Upper lobe of left lung (tissue), 4 donors: ENCODE results near the gene SOX14.

Experiments used
- CTCF ChIP-seq, 6 experiments: fragments of 450-650 bp in 4 of 6; fragments of 200-600 bp in 2 of 6; sonication (generic) in 2 of 6; IDR thresholded peaks; one replicate each; pipeline ENCODE4 v1.5.1; 2016 to 2019; ENCODE audit warnings: antibody characterized with exemption in 6 of 6
- EP300 ChIP-seq, 4 donors: sonication (generic); formaldehyde crosslinking; IDR thresholded peaks; one replicate each; pipeline ENCODE4 v1.5.1; 2017; ENCODE audit warnings: antibody characterized with exemption in 4 of 4, control low read depth in 2 of 4
- POLR2AphosphoS5 ChIP-seq, 2 donors: sonication (generic); formaldehyde crosslinking; IDR thresholded peaks; one replicate each; pipeline ENCODE4 v1.5.1; 2017; ENCODE audit warnings: antibody characterized with exemption in 2 of 2

DNA sequence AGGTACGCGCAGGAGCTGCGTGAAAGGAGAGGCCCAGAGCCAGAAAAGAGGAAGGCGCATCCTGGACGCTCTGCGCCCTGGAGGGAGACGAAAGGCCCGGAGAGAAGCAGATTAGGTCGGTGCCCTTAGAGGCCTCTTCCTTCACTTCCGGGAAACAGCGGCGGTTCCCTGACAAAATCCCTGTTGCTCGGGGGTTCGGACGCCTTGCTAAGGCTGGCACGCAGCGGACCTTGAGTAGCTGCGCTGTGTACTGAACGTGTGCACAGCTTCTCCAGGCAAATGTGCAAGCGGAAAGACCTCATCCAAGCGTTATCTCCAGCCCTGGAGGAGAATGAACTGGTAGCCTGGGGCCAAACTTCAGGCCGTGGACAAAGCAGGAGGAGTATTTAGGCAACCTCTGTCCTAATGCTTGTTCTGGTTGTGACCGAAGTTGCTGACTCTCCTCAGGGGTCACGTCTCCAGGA, 3.0 kb upstream of the SOX14 start:
- TF ChIP-seq CTCF (IDR thresholded peaks at IDR 0.05), result no peak
- no peak for TF ChIP-seq POLR2AphosphoS5 (IDR thresholded peaks at IDR 0.05)
- TF ChIP-seq EP300 (IDR thresholded peaks at IDR 0.05), result no peak
